OCI-M1 (cell line): Measurements from ENCODE around the gene ABHD14A.
A peak's percentile ranks its signal among the peaks of the same experiment; 100 is the strongest.

Experiments used
- DNase-seq: peaks from one replicate; lab custom pipeline; 2025; lab: John Stamatoyannopoulos, UW

Gene ABHD14A

DNA sequence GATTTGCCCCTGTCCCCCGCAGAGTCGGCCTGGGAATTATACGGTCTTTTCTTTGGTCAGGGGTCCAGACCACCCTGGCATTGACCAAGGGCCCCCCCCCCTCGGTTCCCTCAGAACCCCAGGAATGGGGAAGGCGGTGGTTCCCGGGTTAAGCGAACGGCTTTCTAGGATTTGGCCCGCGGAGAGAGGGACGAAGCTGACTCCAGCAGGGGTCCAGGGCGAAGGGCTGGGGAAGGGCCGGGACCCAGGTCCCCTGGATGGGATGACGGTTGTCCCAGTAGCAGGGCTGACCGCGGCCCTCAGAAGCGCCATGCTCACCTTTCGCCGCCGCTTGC is 33.4 kb upstream of the ABHD14A start:
- no peak for DNase-seq

- DNase-seq, result peak; percentile 99
These were observed 32.9 kb upstream of the ABHD14A start, which contains the start of the genes PARP3 and RRP9 for GRCh38 chr3:51941798-51942602. PARP3 (plus strand) TSS chr3:51942363; CDS start chr3:51943356, 993 bp downstream. RRP9 (minus strand) TSS chr3:51941904; CDS start chr3:51941867, 37 bp downstream.

DNA sequence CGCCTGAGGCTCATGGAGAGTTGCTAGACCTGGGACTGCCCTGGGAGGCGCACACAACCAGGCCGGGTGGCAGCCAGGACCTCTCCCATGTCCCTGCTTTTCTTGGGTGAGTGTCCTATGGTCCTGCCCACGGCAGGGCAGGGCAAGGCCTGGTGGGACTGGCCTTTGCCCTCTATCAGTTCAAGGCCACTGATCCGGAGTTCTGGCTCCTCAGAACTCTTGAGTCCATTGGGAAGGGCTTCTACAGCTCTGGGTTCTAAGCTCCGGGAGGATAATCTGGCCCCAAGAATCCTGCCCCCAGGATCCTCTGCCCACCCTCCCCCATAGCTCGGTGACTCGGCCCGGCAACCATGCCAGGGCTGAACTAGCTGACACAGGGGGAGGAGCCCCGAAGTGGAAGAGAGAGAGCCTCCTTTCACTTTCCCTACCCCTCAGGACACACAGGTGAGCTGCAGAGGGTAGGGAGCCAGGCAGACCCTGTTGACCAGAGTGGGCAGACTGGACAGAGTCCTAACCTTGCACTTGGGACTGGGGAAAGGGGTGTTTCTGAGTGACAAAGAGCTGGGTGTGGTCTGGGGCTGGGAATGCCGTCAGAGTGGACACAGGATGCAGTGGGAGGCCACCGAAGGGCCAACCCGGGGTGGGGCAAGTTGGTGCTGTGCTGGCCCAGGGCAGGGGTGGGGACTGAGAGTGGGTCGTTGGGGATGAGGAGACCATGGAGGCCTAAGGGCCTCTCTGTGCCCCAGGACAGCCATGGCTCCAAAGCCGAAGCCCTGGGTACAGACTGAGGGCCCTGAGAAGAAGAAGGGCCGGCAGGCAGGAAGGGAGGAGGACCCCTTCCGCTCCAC is 32.0 kb upstream of the ABHD14A start:
- peak; percentile 39 for DNase-seq

DNA sequence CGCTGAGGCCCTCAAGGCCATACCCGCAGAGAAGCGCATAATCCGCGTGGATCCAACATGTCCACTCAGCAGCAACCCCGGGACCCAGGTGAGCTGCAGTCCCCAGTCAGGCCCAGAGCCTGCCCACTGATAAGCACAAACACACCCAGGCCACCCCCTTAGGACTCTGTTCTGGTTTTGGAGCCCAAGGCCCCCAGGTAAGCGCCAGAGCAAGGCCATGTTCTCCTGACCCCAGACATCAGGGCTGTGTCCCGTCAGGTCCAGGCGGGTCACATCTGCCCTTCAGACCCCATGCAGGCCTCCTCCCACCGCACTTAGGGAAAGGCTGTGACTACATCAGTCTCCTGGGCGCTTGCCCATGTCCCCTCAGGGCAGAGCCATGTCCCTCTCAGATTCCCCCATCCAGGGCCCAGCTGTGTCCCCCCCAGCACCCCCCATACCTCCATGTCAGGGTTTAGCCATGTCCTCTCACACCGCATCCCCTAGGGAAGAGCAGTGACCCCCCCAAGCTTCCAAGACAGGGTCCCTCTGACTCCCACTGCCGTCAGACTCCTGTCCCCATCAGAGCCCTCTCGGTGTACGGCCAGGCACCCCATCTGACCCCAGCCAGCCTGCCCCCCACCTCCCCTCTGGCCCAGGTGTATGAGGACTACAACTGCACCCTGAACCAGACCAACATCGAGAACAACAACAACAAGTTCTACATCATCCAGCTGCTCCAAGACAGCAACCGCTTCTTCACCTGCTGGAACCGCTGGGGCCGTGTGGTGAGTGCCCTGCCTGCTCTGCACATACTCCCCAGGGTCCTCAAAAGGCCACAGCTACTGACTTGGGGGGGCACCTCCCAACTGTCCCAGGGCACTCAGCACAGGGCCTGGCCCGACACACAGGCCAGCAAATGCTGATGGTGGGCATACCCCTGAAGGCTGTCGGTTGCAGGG is 31.1 kb upstream of the ABHD14A start:
- no peak for DNase-seq

GRCh38 chr3:51944451-51945021 is 30.3 kb upstream of the ABHD14A start:
- DNase-seq, result no peak

GRCh38 chr3:51945031-51945840 is 29.6 kb upstream of the ABHD14A start:
- DNase-seq, result no peak

- DNase-seq, result no peak
These were observed 28.7 kb upstream of the ABHD14A start for GRCh38 chr3:51945926-51946705.

GRCh38 chr3:51946796-51947195 is 28.1 kb upstream of the ABHD14A start:
- DNase-seq, result no peak

- no peak for DNase-seq
These were observed 27.5 kb upstream of the ABHD14A start for GRCh38 chr3:51947215-51947900.

DNA sequence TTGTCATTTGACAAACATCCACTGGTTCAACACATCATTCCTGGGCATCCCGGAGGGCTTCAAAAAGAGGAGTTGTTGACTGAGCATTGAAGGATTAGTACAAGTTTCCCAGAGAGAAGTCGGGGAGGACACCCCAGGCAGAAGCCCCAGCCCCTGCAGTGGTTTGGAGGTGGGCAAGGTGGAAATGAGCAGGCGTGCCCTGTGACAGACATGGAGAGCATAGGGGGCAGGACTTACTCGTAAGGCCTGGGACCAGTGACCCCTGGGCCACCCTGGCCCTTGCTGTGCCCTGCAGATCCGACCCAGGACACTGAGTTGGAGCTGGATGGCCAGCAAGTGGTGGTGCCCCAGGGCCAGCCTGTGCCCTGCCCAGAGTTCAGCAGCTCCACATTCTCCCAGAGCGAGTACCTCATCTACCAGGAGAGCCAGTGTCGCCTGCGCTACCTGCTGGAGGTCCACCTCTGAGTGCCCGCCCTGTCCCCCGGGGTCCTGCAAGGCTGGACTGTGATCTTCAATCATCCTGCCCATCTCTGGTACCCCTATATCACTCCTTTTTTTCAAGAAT is 26.8 kb upstream of the ABHD14A start:
- DNase-seq, result no peak

DNA sequence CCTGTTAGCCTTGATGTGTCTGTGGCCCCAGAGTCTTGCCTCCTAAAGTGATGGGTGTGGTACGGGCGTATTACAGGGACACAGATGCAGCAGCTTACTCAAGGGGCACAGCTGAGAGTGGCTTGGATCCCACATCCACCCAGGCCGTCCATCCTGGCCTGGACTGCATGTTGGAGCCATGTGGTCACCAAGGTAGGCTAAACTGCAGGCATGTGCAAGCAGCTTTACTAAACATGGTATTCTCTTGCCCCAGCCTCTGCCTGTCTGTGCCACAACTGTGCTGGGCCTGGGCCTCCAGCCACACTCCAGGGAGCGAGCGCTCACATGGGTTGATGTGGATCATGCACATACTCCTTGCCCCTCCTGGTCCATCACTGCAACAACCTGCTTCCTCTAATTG is 25.7 kb upstream of the ABHD14A start:
- DNase-seq, result no peak

DNA sequence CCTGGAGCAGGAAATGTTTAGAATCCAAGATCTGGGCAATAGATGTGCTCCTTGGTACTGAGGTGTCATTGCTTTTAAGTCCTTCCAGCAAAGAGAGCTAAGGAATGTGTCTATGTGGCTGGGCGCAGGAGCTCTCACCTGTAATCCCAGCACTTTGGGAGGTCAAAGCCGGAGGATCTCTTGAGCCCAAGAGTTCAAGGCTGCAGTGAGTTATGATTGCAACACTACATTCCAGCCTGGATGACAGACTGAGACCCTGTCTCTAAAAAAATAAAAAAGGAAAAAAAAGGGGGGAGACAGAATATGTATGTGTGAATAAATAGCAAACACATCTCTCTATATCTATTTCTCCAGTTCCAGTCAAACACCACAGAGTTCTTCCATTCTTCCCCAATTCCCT is 24.0 kb upstream of the ABHD14A start:
- DNase-seq, result no peak

DNA sequence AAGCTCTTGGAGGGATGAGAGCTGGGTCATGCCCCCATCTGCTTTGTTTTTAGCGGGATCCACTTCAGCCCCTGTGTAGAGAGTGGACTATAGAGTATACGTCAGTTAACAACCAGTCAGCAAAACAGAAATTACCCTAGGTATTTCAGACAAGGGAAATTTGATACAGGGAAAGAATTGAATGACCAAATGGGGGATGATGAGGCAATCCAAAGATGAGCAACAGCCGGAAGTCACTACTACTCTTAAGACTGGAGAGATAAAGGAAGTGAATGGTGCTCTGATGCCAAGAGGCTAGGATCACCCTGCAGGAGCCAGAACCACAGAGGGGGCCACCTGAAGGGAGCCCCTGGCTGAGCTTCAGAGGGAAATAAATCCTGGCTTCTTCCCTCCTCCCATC is 21.4 kb upstream of the ABHD14A start:
- peak; percentile 27 for DNase-seq

DNA sequence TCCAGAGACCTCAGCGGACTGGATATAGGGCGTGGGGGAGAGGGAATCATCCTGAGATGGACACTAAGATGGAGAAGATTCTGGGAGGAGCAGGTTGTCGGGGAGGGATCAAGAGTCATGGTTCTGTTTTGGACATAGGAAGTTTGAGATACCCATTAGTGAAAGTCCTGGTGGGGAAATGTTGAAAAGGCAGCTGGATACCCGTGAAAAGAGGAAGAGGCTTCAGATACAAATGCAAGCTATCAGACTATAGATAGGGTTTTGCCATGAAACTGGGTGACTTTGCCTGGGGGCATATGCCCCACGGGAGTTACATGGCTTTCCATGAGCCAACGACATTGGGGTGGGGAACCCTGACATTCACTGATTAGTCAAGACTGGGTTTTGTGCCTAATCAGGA is 20.8 kb upstream of the ABHD14A start:
- peak; percentile 35 for DNase-seq

DNA sequence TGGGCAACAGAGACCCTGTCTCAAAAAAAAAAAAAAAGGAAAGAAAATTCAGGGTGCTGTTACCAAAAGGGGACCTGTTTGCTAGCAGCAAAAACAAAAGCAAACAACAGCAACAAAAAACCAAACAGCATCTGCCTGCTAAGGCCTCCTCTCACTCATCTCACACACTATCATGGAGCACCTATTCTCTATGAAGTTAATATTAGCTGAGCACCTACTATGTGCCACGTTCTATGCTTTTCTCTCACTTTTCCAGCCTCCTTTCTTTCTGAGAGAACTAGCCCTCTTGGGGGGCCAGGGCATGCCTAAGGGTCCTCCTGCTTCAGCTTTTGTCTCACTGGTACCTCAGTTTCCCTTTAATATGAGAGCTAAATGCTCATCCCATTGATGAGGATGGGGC is 20.2 kb upstream of the ABHD14A start:
- DNase-seq, result no peak

DNA sequence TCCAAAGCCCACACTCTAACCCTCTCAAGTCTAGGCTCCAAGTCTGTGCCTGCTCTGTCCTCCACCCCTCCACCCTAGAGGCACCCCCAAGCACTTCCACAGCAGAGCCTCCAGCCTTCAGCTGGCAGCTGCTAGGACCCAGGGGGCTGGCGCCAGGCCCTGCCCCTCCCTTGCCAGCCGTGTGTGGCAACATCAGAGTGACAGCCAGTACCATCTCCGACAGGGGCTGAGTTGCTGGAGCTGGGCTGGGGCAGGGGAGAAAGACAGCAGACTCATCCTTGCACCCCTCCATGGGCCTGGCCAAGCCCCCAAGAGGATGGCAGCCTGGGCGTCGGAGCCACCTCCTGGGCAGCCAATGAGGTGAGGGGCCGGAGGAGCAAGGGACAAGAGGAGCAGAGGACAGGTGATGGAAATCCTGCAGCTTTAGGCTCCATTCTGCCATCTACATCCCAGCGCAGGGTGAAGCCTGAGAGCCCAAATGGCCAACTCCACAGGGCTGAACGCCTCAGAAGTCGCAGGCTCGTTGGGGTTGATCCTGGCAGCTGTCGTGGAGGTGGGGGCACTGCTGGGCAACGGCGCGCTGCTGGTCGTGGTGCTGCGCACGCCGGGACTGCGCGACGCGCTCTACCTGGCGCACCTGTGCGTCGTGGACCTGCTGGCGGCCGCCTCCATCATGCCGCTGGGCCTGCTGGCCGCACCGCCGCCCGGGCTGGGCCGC is 19.5 kb upstream of the ABHD14A start, which contains the start of gene GPR62:
Gene GPR62 (plus strand): TSS at position 207 of the 718 bp plus-strand sequence. CDS start 272 bp downstream, at position 479.
- DNase-seq, result no peak

DNA sequence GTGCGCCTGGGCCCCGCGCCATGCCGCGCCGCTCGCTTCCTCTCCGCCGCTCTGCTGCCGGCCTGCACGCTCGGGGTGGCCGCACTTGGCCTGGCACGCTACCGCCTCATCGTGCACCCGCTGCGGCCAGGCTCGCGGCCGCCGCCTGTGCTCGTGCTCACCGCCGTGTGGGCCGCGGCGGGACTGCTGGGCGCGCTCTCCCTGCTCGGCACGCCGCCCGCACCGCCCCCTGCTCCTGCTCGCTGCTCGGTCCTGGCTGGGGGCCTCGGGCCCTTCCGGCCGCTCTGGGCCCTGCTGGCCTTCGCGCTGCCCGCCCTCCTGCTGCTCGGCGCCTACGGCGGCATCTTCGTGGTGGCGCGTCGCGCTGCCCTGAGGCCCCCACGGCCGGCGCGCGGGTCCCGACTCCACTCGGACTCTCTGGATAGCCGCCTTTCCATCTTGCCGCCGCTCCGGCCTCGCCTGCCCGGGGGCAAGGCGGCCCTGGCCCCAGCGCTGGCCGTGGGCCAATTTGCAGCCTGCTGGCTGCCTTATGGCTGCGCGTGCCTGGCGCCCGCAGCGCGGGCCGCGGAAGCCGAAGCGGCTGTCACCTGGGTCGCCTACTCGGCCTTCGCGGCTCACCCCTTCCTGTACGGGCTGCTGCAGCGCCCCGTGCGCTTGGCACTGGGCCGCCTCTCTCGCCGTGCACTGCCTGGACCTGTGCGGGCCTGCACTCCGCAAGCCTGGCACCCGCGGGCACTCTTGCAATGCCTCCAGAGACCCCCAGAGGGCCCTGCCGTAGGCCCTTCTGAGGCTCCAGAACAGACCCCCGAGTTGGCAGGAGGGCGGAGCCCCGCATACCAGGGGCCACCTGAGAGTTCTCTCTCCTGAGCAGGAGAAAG is 18.7 kb upstream of the ABHD14A start:
- no peak for DNase-seq
